ENCODE measurements around the gene TNNT1. TPM values are rescaled to one million over a fixed set of nuclear protein-coding genes. Genes with fewer than 3 reads are reported as not detected.
"Not testable (repeated sequence)": the region's sequence is repeated elsewhere in the genome, so short reads cannot be mapped to it uniquely, and the experiment has no call there.

TNNT1 gene
- total RNA-seq, 1 donor from 2014 or later = 8.3 TPM

GRCh38 chr19:55156202-55157063 lies 7.4 kb upstream of the TNNT1 start:
- H3K4me1 Mint-ChIP-seq (ENCODE audit: low read depth, unreplicated experiment) = peaks cover 3% of the 10 kb centered on the region
- Histone ChIP-seq H3K4me3 (ENCODE audit: insufficient read depth, low read depth, low read length) (no peak overlapping the region), H3K79me2 (ENCODE audit: insufficient read depth, low read length) (no peaks in the 10 kb centered on the region), H3K4me1 (ENCODE audit: insufficient read depth, low read length) (peaks cover 6% of the 10 kb centered on the region), H4K20me1 (ENCODE audit: insufficient read depth, low read length) (no peaks in the 10 kb centered on the region), H3K9me3 (ENCODE audit: insufficient read depth, low read depth, low read length) (no peaks in the 10 kb centered on the region), H3K9ac (ENCODE audit: low read length) (no peak overlapping the region), H3K27me3 (ENCODE audit: insufficient read depth, low read length) (peaks cover 4% of the 10 kb centered on the region), H3K27ac (ENCODE audit: low read depth, low read length) (no peak overlapping the region), H2AFZ (ENCODE audit: low read depth, low read length) (no peak overlapping the region), H3K4me2 (ENCODE audit: low read length) (peak overlapping the region; percentile 17), H3K36me3 (ENCODE audit: insufficient read depth, low read length) (no peaks in the 10 kb centered on the region)
- FAIRE-seq (no peak), DNase-seq (ENCODE audit: low read depth) (no peak)
- H3K4me3 Mint-ChIP-seq (ENCODE audit: unreplicated experiment) = no peak overlapping the region
- H3K27me3 Mint-ChIP-seq (ENCODE audit: low read depth, unreplicated experiment) = peaks cover 33% of the 10 kb centered on the region
- H3K9me3 Mint-ChIP-seq (ENCODE audit: unreplicated experiment) = peaks cover 2% of the 10 kb centered on the region
- no peak overlapping the region for H3K27ac Mint-ChIP-seq (ENCODE audit: unreplicated experiment)
- H3K36me3 Mint-ChIP-seq (ENCODE audit: low read depth, unreplicated experiment) = no peaks in the 10 kb centered on the region
- TF ChIP-seq EZH2 (IDR thresholded peaks at IDR 0.05; ENCODE audit: insufficient read depth, low read length) (no peak), CTCF (IDR thresholded peaks at IDR 0.05; ENCODE audit: insufficient read depth, low read depth, low read length) (no peak)

- not testable (repeated sequence) for H3K4me3 Mint-ChIP-seq (ENCODE audit: unreplicated experiment); DNase-seq (ENCODE audit: low read depth); H3K9ac ChIP-seq (ENCODE audit: low read length)
Measured at GRCh38 chr19:55155784-55156183, 6.8 kb upstream of the TNNT1 start.

GRCh38 chr19:55153652-55154264 lies 4.8 kb upstream of the TNNT1 start:
- H3K9me3 ChIP-seq (ENCODE audit: insufficient read depth, low read depth, low read length) = no peaks in the 10 kb centered on the region
- FAIRE-seq (no peak), DNase-seq (ENCODE audit: low read depth) (no peak)
- Mint-ChIP-seq H3K4me1 (ENCODE audit: low read depth, unreplicated experiment) (peaks cover 2% of the 10 kb centered on the region), H3K27ac (ENCODE audit: unreplicated experiment) (no peak overlapping the region), H3K27me3 (ENCODE audit: low read depth, unreplicated experiment) (peaks cover 43% of the 10 kb centered on the region), H3K4me3 (ENCODE audit: unreplicated experiment) (no peak overlapping the region), H3K9me3 (ENCODE audit: unreplicated experiment) (peaks cover 4% of the 10 kb centered on the region), H3K36me3 (ENCODE audit: low read depth, unreplicated experiment) (no peaks in the 10 kb centered on the region)
- H3K27me3 ChIP-seq (ENCODE audit: insufficient read depth, low read length) = peaks cover 19% of the 10 kb centered on the region
- H3K79me2 ChIP-seq (ENCODE audit: insufficient read depth, low read length) = no peaks in the 10 kb centered on the region
- H3K36me3 ChIP-seq (ENCODE audit: insufficient read depth, low read length) = no peaks in the 10 kb centered on the region
- H4K20me1 ChIP-seq (ENCODE audit: insufficient read depth, low read length) = no peaks in the 10 kb centered on the region
- H3K4me1 ChIP-seq (ENCODE audit: insufficient read depth, low read length) = no peaks in the 10 kb centered on the region
- no peak for TF ChIP-seq CTCF (IDR thresholded peaks at IDR 0.05; ENCODE audit: insufficient read depth, low read depth, low read length)
- H3K4me3 ChIP-seq (ENCODE audit: insufficient read depth, low read depth, low read length) = no peak overlapping the region
- H3K4me2 ChIP-seq (ENCODE audit: low read length) = no peak overlapping the region
- no peak overlapping the region for H2AFZ ChIP-seq (ENCODE audit: low read depth, low read length)
- no peak overlapping the region for H3K9ac ChIP-seq (ENCODE audit: low read length)
- H3K27ac ChIP-seq (ENCODE audit: low read depth, low read length) = no peak overlapping the region

More at GRCh38 chr19:55155784-55156183, 6.8 kb upstream of the TNNT1 start:
- H3K36me3 ChIP-seq (ENCODE audit: insufficient read depth, low read length); H3K4me1 ChIP-seq (ENCODE audit: insufficient read depth, low read length); H3K79me2 ChIP-seq (ENCODE audit: insufficient read depth, low read length); H3K4me1 Mint-ChIP-seq (ENCODE audit: low read depth, unreplicated experiment); H3K27me3 ChIP-seq (ENCODE audit: insufficient read depth, low read length); H3K4me3 ChIP-seq (ENCODE audit: insufficient read depth, low read depth, low read length); H3K27ac ChIP-seq (ENCODE audit: low read depth, low read length); H2AFZ ChIP-seq (ENCODE audit: low read depth, low read length); H3K27ac Mint-ChIP-seq (ENCODE audit: unreplicated experiment); FAIRE-seq; H3K9me3 ChIP-seq (ENCODE audit: insufficient read depth, low read depth, low read length); H3K36me3 Mint-ChIP-seq (ENCODE audit: low read depth, unreplicated experiment); H3K9me3 Mint-ChIP-seq (ENCODE audit: unreplicated experiment); H4K20me1 ChIP-seq (ENCODE audit: insufficient read depth, low read length): not testable (repeated sequence)
- peaks cover 33% of the 10 kb centered on the region for H3K27me3 Mint-ChIP-seq (ENCODE audit: low read depth, unreplicated experiment)
- peak overlapping the region; percentile 17 for H3K4me2 ChIP-seq (ENCODE audit: low read length)

All from astrocyte (in vitro differentiated cells and primary cell).